M059J (cell line): ENCODE data around the gene COL4A2. TPM values are rescaled to one million over a fixed set of nuclear protein-coding genes. Genes with fewer than 3 reads are reported as not detected.

ENCODE experiments used
- DNase-seq: peaks from one replicate; pipeline ENCODE4 v3.0.0-alpha.2; 2012; ENCODE audit warnings: low read depth
- total RNA-seq: library from RNA; depleted of rRNA; stranded (reverse); fragments of >200 nt; shearing (Covaris generic); gene quantifications from 2 replicates; pipeline ENCODE4 v1.2.3, GENCODE V29; 2014; rRNA removed

The COL4A2 gene
- 110 and 205 TPM in 2 replicates for total RNA-seq

DNA sequence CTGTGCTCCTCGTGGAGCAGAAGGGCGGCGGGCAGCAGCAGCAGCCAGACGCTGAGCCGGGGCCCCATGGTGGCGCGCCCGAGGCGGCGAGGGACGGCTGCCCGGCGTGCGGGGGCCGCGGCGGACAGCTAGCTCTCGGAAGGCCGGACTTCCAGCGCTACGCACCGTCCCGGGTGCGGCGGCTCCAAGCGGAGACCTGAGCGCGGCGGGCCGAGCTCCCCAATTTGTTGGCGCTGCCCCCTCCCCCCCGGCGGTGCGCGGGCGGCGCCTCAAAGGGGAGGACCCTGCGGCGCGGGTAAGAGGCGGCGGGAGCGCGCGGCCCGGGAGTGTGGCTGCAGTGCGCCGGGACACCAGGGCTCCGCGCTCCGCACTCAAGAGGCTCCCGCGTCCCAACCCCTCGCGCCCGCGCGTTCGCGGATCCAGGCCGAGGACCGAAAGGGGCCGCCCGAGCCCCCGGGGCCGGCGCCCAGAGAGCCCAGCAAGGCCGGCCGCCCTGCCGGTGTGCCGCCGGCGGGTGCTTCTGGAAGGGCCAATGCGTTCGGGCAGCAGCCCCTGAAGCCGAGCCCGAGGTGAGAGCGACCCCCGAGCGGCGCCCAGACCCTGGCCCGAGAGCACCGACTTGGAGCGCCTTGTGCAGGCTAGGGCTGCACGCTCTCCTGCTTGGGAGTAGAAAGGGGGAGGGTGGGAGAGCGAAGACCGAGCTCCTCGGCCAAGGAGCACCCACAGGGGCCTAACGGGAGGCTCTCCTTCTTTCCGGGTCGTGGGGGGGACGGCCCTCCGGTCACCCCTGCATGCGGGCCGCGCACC is at the start of gene COL4A2, which contains the start of gene COL4A1:
Gene COL4A2 (plus strand): TSS at position 325 of the 807 bp plus-strand sequence. CDS start 620 bp downstream, outside the sequence.
Gene COL4A1 (minus strand): TSS at position 198 of the 807 bp plus-strand sequence. CDS start 130 bp downstream, at position 68.
- DNase-seq, result peak; percentile 75

DNA sequence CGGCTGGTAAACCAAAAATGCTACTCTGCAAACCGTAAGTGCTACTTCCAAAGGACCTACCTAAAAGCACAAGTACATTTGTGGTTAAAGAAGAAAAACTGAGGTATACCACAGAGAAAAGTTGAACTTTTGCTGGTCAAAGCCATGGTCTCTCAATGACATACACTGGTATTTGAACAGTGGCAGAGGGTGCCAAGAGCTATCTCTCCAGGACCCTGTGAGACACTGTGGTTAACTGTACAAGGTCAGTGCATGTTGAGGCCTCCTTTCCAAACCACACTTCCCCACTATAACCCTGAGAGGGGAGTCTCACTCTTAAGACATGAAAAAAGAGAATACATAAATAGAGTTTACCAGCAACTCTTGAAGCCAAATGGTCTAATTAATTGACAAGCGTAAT is 49.7 kb upstream of the COL4A2 start:
- DNase-seq, result no peak

GRCh38 chr13:110258876-110259631 is 48.0 kb upstream of the COL4A2 start:
- peak; percentile 57 for DNase-seq

DNA sequence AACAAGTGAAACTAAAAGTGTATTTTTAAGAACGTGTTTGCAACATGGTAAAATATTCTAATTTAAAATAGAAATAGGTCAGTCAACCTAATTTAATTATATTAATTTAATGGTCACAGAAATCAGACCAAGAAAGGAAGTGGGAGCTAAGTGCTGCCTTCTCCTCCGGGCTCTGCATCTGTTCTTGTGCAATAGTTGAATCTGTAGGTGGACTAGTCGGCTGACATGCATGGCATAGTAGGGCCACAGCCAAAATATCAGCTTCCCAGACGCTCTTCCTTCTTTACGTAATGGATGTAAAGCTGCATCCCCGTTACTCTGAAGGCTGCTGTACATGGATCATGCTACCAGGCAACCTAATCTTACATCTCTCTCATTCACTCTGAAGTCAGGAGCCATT is 47.4 kb upstream of the COL4A2 start:
- no peak for DNase-seq

DNA sequence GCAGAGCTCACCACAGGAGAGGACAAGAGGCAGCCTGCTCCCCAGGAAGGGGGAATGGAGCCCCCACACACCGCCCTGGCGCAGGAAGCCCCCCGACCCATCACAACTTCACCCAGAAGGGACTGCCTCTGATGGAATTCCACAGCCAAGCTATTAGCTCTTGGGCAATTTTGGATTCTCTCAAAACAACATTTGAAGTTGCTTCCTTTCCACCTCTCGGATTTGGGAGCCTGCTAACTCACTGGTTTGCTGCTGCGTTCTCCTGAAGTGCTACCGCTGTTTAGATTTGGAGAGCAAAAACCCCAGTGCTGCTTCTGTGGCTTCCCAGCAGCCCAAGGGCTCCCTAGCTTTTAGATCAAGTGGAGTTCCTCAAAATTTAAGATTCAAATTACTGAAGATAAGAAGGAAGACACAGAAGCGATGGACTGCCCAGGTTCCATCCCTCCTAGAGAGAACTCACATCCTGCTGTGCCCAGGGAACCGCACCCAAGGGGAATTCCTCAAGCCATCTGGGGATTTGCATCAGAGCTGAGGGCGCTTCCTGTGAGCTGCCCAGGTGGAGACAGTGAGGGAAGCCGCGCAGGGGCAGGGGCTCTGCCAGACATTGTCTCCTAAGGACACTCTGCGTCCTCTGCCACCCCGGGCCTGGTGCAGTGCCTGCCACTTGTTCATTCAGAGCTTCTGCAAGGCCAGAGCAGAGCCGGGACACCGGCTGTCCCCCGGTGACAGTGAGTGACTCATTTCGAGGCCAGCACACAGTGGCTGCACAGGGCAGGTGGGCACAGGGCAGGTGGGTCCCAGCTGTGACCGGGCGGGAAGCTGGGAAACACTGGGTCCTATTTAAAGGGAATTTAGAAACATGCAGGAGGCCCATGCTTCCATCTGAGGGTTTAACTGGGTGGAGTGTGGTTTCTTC is 45.7 kb upstream of the COL4A2 start:
- no peak for DNase-seq

DNA sequence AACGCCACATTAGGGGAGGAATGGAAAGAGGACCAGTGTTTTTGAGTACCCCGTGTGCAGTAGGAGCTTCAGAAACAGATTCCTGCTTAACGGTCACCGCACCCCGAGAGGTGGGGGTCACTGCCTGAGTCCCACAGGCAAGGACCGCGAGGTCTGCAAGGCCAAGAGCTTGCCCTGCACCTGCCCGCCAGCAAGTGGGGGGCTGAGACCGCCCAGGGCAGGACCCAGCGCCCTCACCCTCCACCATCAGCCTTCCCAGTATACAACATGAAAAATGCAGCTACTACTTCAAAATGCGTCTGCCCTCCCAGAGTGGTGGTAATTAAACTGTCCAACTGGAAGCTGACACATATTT is 45.0 kb upstream of the COL4A2 start:
- no peak for DNase-seq

- DNase-seq, result no peak
Observed at GRCh38 chr13:110262508-110263291, 44.4 kb upstream of the COL4A2 start.

GRCh38 chr13:110263404-110263803 is 43.7 kb upstream of the COL4A2 start:
- no peak for DNase-seq

- no peak for DNase-seq
Observed at GRCh38 chr13:110263888-110264287, 43.2 kb upstream of the COL4A2 start.

- DNase-seq, result no peak
Observed at GRCh38 chr13:110264685-110265275, 42.3 kb upstream of the COL4A2 start.

- no peak for DNase-seq
Observed at GRCh38 chr13:110265341-110265681, 41.8 kb upstream of the COL4A2 start.

DNA sequence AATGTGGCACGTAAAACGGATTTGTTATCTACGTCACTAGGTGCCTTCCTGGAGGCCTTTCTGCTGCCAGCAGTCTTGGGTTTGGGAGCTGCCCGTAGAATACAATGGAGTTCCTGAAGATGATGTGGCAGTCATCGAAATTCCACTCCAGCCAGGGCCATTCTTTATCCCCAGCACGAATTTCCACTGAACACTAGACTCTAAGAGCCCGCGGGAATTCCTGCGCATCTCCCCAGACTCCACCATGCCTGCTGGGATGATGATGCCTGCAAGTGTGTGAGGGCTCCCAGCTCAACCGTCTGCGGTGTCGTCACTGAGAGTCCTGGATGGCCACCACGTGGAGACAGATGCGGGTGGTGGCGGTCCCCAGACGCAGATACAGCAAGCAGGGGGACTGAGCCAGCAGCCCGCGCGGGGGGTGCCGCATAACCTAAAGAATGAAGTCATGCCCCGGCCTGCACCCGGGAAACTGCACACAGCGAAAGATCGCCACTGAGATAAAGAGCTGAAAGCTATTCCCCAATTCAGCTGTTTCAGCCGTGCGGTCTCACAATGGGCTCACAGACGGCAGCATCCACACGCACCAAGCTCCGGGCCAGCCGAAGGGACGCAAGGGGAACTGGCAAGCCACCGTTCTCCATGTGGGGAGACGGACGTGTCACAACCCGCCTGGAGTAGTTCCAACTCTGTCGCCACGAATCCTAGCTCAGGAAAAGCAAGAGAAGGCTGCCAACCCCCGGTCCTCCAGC is 41.2 kb upstream of the COL4A2 start:
- no peak for DNase-seq

- DNase-seq, result no peak
Observed at GRCh38 chr13:110266431-110266809, 40.7 kb upstream of the COL4A2 start.

DNA sequence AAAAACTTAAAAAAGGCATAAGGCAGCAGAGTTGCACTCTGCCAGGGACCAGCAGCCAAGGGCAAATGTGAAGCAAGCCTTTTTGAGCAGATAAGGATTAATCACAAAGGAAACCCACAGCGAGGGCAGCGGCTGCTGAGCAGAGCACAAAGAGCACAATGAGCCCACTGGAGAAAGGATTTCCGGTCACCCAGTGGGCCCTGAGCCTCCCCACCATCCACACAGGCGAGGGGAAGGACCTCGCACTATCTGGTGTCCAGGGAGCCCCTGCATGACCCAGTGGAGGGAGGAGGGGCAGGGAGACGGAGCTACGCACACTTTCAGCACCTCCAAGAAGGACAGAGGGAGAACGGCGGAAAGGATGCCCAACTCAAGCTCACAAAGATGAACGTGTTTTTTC is 40.1 kb upstream of the COL4A2 start:
- DNase-seq, result no peak

DNA sequence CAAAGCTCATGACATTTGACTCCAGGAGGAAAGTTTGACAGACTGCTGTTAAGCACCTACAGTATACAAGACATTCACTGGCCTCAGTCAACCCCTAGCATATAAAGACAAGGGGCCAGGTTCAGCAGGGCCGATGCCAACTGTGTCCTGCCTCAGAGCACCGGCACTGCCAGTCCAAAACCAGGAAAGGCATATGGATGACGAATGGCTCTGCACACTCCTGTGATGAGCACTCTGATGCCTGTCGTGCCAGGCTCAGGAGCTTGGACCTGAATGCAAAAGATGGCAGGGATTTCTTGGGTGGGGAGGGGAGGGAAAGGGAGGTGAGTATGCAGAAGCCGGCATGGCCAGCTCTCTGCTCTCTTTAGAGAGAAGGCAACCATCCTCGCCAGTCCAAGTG is 39.0 kb upstream of the COL4A2 start:
- no peak for DNase-seq

GRCh38 chr13:110268576-110269185 is 38.4 kb upstream of the COL4A2 start:
- no peak for DNase-seq

DNA sequence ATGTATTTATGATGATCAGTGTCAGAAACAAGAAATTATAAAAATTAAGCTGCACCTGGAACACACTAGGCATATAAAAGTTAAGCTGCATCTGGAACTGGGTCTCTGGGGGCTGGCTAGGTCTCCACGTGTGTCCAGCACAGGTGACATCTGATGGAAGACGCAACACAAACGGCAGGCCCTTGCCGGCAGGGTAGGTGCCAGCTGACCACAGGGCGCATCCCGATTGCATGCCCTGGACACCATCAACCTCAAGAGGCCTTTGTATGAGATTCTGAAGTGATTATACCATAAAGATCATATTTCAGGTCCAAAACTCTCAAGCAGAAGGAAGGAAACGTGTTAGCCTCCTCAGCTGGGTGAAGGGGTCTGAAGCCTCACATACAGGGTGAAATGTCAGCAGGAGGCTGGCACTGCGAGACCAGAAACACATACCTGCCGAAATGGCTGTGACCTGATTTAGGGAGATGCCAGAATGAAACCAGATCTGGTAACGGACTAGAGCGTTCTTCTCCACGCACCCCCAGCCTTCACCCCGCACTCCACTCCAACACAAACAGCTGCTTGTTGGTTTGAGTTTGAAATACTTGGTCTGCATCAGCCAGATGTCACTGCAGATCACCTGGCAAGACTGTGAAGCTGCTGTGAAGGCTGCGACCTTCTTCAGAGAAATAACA is 37.4 kb upstream of the COL4A2 start:
- no peak for DNase-seq

DNA sequence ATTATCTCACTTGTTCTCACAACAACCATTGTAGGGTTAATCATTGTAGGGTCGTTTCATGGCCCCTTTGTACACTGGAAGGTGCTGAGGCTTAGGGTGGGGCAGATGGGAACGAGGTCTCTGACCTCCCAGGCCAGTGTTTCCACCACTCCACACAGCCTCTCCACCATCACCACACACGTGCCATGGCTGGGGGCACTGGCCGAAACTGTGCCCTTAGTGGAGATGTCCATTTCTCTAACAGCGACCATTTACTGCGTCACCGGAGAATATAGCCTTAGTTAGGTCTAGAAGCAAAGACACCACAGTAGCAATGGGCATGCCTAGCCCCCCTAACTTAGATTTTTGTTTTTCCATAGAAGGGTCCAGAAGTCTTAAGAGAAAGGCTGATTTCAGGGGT is 36.6 kb upstream of the COL4A2 start:
- no peak for DNase-seq

DNA sequence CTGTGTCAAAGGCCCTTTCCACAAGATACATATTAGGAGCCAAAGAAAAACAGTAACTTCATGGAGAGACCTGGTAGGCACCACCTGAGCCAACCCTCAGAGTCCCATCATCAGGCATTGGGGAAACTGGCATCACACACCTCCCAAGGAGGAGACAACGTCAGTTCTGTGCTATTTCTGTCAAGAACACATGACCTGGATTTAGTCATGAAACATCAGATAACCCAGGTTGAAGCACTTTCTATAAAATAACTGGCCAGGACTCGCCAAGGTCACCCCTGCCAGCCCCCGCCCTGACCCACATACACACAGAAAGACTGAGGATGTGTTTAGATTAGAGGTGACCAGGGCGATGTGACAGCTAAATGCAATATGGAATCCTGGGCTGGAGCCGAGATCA is 35.8 kb upstream of the COL4A2 start:
- no peak for DNase-seq
